HG02763 (cell line): Measurements from ENCODE around the gene ADAMTSL1.

Experiments
- ATAC-seq: cut with Tn5 transposase; IDR thresholded peaks from one replicate; pipeline ENCODE4 v1.9.1; 2021; ENCODE audit warnings: mild to moderate bottlenecking, moderate library complexity; ENCODE audit not compliant: unreplicated experiment

ADAMTSL1 gene

DNA sequence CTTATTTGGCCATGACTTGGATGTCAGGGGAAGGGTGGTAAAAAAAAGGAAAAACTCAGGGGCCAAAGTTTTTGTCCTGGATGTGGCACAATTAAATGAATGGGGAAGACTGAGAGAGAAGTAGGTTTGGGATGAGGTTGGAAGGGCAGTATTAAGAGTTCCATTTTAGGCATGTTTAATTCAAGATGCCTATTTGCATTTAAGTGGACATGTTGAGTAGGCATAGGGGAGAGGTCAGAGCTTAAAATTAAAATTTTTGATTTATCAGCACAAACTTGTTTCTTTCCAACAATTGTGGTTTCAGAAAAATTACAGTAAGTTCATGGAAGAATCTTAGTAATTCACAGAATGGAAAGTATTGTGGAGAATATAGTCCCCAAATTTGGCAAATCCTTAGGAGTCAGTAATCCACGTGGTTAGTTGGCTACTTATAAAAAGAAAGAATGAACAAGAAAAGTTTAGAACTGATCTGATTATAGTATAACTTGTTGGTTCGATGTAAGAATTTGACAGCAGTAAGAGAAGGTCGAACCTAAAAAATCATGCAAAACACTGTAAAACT lies 293.1 kb downstream of the ADAMTSL1 start:
- no peak for ATAC-seq

DNA sequence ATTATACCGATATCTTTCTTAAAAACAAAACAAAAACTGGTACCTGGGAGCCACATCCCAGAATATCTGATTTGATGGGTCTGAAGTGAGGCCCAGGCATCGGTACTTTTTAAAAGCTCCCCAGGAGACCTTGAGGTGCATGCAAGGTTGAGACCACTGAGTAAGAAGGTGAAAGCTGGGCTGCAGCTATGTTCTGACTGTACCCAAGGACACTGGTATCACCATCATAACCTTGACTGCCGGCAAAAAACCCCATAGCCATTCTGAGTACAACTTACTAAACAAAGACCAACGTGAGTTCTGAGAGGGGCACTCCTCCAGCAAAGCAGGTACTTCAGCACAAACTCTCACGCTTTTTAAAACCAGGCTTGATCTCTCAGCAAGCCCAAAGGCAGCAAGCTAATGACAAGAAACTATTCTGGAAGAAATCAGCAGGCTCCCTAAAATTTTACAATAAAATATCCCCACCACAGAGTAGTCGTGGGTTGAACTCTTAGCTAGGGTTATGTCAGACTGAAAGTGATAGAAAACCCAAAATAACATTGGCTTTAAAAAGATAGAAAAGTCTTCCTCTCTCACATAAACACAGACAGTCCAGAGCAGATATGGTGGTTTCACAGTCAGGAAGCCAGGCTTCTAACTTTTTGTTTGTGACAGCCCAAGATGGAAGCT lies 295.1 kb downstream of the ADAMTSL1 start:
- peak; percentile 84 for ATAC-seq

DNA sequence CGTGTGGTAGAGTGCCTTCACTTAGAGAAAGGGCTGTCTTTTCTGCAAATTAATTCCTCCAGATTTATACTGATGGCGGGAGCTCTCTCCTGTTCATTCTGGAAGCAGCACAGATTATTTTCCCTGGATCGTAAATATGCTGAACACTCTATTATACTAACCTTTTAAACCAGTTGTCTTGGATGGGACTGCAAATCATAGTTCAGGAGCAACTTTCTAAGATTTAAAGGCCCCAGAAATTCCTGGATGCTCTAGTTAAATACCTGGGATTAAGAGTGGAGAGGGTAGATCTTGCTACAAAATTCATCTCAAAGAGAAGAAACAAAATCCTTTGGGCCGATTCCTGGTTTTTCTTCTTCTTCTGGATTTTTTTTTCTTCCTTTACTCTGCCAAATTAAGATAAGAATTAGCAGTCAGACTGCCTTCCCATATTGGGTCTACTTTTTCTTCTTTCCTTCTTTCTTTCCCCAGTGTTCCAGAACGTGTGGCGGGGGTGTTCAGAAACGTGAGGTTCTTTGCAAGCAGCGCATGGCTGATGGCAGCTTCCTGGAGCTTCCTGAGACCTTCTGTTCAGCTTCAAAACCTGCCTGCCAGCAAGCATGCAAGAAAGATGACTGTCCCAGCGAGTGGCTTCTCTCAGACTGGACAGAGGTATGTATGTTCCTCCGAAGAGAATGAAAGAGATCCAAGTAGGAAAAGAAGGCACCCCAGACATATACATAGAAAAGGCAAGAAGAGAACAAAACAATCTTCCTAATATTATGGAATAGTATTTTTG lies 296.4 kb downstream of the ADAMTSL1 start:
- no peak for ATAC-seq

DNA sequence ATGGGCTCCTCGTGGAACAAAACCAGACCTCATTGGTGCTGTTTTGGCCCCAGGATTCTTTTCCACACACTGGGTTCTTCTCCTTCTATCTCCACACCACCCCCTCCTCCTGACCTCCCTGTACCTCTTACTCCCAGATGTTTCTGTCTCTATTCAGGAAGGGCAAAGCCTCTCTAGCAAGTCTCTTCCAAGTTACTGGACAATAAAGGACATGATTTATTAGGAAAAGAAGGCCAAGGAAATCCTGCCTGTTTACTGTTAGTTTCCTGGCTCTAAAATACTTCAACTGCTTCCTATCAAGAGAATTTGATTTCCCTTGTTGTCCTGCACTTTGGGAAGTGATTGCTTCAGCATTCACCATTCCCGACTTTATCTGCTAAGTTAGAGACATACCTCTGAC lies 297.1 kb downstream of the ADAMTSL1 start:
- no peak for ATAC-seq

DNA sequence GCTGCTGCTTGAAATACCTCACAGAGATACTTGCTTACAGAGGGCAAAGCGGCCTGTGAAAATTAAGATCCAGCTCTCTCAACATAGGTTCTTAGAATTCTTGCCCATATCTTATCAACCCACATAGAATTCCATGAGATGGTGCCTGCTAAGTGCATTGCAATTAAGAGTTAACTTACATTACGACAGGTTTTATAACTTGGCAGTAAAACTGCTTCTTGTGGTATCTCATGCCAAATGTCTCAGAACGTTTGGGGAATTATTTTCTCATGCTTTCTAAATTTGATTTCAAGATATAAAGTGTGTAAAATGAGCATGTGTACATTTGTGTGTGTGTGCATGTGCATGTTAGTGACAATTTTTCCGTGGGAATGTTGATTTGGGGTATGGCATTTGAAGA lies 297.8 kb downstream of the ADAMTSL1 start:
- ATAC-seq: no peak

DNA sequence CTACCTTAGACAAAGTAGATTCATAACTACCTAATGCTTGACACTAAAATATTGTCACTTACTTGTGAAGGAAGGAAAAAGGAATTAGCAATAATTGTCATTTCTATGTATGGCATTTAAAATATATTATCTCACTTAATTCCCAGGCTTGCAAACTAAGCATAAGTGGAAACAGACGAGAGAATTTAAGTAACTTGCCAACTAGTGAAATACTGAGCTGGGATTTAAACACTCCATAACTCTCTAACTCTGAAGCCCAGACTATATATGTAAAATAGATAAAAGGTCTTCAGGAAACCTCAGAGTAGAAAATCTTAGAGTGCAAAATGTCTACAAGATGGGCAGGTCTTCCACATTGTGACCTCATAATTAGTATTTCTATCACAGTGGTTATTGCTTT lies 301.3 kb downstream of the ADAMTSL1 start:
- ATAC-seq: no peak

DNA sequence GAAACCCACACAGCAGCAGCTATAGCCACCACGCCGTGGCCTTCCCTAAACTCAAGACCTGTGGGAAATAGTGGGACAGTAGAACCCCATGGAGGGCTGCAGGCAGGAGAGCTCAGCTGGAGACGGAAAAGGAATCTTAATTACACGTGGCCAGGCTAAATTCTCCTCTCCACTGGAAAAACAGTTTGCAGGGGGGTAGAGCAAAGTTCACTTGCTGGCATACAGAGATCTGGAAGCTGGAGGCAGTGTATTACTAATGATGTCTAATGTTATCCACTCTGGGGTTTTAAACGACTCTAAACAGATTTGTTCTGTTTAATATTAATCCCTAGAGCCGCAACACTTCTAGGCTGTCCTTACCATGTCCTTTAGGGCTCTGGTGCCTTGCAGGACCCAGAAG lies 302.0 kb downstream of the ADAMTSL1 start:
- no peak for ATAC-seq

DNA sequence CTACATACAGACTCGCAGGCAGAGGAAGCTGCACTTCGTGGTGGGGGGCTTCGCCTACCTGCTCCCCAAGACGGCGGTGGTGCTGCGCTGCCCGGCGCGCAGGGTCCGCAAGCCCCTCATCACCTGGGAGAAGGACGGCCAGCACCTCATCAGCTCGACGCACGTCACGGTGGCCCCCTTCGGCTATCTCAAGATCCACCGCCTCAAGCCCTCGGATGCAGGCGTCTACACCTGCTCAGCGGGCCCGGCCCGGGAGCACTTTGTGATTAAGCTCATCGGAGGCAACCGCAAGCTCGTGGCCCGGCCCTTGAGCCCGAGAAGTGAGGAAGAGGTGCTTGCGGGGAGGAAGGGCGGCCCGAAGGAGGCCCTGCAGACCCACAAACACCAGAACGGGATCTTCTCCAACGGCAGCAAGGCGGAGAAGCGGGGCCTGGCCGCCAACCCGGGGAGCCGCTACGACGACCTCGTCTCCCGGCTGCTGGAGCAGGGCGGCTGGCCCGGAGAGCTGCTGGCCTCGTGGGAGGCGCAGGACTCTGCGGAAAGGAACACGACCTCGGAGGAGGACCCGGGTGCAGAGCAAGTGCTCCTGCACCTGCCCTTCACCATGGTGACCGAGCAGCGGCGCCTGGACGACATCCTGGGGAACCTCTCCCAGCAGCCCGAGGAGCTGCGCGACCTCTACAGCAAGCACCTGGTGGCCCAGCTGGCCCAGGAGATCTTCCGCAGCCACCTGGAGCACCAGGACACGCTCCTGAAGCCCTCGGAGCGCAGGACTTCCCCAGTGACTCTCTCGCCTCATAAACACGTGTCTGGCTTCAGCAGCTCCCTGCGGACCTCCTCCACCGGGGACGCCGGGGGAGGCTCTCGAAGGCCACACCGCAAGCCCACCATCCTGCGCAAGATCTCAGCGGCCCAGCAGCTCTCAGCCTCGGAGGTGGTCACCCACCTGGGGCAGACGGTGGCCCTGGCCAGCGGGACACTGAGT lies 303.2 kb downstream of the ADAMTSL1 start:
- no peak for ATAC-seq

DNA sequence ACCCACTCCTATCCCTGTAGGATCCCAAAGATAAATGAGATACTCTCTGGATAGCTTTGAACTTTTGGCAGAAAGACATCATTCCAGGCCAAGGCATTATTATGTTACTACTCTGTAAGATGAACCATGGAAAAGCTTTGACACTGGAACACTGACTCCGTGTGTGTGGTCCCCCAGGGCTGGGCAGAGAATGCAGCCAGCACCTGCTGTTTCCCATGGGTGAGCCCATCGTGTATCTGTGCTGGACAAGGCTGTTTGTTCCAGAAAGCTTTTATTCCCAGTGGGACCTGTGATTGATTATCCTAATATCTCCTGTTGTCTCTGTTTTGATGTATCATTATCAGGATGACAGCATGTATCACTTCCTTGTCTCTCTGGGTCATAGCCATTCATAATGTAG lies 304.2 kb downstream of the ADAMTSL1 start:
- ATAC-seq: no peak

DNA sequence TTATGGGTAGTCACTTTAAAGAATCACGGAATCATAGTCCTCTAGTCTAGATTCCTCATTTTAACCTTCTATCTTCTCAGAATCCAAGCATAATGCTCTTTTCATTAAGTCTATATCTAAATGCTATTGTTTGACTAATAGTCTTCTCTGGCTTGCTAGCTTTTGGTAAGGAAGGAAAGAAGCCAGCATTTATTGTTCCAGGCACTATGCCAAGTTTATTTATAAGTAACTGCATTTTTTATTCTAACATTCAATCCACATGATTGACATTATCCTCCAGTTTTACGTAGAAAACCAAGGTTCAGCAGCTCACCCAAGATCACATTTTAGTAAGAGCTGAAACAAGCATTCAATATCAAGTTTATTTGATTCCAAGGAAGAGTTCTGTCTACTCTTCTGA lies 304.9 kb downstream of the ADAMTSL1 start:
- ATAC-seq: no peak

DNA sequence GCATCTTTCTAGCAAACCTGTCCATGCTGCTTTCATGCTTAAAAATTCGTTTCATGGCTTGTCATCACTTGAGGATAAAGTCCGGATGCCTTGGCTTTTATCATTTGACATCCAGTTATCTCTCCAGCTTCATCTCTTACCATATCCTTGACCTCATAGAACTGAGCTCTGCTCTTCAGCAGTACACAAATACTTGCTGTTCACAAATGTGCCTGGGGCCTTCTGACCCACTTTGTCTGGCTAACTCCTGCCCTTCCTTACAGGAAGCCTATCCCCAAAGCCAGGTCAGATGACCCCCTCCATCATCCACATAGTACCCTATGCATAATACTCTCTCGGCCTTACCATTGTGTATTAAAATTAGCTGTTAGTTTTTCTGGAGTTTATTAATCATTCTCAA lies 310.0 kb downstream of the ADAMTSL1 start:
- ATAC-seq: no peak

DNA sequence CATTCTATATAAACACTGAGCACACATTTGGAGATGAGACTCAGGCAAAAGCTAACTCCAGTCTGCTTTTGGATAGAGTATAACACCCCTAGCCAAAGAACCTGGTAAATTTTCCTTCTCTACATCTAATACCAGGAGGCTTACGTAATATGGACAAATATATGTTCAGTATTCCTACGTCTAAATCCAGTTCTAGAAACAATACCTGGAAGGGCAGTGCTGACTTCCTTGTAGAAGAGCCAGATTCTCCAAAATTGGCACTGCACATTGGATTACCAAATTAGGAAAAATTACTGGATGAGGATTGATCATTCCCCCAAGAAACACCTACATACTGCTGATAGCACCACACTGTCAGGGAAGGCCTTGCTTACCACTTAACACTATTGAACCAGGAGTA lies 311.7 kb downstream of the ADAMTSL1 start:
- ATAC-seq: no peak

DNA sequence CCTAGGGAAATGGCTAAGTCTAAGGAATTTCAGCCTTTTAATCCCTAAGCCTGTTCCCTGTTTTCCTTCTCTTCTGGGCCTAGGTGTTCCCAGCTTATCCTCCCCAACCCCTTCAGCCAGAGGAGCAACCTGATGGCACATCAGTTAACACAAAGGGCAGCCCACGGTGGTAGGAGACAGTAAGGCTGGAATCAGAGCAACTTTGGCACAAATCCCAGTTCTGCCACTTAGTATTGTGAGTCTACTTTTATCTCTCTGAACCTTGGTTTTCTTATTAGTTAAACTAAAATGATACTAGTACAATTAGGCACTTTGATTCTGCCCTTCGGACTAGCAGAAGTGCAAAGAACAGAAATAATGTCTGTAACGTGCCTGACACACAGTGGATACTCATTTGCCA lies 312.2 kb downstream of the ADAMTSL1 start:
- ATAC-seq: no peak

DNA sequence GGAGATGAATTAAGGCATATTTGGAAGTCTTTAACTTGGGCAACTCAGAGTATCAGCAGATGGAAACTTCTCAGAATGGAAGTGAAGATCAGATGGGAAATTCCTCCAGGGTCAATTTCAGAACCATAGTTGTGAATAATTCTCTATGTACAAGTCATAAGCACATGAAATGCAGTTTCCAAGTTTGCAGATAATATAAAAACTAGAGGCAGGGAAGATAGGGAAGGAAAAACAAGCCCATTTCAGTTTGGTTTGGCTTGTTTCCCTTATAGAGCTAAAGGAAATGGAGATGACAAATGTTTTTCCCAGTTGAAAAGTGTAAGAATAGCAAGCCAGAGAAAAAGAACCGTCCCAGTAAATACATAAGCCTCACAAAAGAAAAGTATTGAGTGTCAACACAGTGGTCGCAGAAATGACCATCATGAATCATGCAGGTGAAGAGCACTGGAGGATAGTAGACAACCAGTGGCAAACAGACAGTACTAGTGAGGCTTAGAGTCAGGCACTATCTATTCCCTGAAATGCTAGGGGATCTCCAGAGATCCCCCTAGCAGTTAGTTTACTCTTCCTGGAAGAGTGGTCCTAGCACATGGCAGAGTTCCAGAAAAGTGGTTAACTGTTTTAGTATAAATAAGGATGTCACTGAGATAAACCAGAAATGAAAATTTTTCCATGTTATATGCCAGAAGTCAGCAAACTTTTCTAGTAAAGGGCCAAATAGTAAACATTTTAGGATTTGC lies 313.1 kb downstream of the ADAMTSL1 start:
- ATAC-seq: no peak

DNA sequence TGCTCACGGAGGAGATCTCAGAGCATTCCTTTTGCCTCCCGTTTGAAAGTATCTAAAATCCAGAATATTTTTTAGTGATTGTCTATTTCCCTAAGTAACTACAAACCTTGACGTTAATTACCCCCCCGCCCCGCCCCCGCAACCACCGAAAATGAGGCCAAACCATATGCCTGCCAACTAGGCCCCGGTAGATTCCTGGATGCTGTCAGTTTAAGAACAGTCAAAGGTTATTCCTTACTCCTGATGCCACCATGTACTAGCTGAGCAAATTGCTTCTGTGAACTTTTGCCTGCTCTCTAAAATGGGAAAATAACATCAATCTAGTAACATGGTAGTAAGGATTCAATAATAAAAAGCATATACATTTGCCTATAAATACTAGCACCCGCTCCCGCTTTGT lies 314.3 kb downstream of the ADAMTSL1 start:
- ATAC-seq: no peak

DNA sequence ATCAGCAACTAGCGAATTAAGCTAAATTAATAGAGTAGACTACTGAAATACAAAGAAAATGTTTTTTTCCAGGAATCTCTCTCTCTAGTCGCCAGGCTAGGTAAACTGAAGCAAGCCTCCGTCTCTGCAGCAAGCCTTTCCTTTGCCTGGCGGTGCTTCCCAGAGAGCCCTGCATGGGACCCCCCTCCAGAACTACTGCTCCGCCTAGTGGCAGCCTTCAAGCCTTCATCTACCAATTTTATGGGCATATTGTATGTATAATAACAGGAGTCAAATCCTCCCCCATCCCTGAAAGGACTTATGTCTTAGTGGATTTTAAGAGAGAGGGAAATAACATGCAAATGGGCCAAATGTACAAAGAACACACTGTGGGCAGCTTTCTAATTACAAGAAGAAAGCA lies 317.1 kb downstream of the ADAMTSL1 start:
- ATAC-seq: peak; percentile 44

DNA sequence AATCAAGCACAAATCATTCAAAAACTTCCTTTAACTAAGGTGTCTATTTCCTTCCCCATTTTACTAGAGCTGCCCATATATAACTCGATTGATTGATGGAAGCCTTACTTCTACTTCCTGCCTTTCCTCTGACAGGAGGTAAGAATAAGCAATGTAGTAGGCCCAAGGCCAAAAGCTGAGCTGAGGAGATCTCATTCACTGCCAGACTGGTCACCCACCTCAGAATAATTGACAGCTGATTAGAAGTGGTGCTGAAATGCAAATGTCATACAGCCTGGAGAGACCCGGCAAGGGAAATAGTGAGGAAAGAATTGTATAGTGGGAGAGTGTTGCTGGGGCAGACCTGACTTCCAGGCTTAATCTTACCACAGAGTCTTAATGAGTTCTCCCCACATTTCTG lies 319.2 kb downstream of the ADAMTSL1 start:
- ATAC-seq: no peak

DNA sequence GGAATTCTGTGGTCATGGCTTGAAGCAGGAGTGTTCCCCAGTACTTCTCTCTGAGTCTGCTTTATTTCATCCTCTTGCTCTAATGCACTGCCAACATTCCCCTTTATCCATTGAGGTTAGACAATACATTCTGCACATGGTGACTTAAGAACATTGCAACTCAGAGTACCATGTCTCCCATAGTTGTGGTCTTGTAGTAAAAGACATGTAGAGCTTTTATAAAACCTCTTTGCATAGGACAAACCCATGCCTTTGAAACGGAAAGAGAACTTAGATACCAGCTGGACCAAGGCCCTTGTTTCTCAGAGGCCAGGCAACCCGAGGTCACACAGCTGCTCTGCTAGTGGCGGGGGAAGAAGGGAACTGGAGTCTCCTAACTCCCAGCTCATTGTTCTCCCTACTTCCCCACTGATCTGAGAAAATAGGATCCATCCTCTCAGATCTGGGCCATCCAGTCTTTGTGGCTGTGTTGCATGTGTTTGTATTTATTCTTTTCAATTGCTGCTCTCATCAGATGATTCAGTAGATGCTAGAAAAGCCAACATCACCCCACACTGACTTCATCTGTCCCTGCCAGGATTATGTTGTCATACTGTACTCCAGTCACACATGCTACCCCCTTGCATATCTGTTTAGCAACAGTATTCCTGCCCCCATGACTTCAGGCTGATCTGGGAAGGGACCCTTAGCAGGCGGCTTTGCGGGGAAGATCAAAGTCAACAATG lies 322.2 kb downstream of the ADAMTSL1 start:
- ATAC-seq: no peak

DNA sequence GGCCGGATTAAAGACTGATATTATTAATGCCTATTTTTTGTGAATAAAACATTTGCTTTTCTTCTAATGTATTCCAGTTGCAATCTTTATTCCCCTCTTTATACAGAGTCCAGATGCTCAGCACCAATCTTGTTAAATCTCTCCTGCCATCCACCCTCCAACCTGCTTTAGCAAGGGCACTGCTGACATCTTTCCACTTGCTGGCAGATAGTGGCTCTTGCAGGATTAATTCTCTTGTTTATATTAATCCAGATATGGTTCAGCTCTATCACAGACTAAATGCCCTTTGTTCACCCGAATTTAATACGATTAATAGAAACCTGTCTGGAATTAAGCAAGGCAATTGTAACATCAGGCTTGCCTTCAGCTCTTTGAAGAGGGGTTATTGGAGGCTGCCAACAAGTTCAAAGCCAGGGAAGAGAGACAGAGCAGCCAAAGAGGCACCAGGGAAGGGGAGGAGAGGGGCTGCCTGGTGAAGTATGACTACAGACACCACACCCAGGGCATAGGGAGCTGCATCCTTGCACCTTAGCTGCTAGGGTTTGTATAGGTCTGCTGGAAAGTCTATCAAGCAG lies 322.8 kb downstream of the ADAMTSL1 start:
- ATAC-seq: no peak
